Measurements from ENCODE around the gene STK36. TPM values are rescaled to one million over a fixed set of nuclear protein-coding genes. Genes with fewer than 3 reads are reported as not detected.

The STK36 gene
- polyA plus RNA-seq, 2 of the 4 experiments (the other 2 are of a cell fraction): 20.6 to 29.9 TPM

GRCh38 chr2:218662827-218663226 lies 9.1 kb upstream of the STK36 start:
- Histone ChIP-seq H3K4me3 (no peak overlapping the region), H3K4me2 (no peak overlapping the region), H3K9me3 (no peaks in the 10 kb centered on the region), H3K27ac (no peak overlapping the region), H3K4me1 (peaks cover 12% of the 10 kb centered on the region; the same call in 2 of the 3 replicates)
- FAIRE-seq: no peak
- POLR2A ChIA-PET: no interaction called here
- no peak for DNase-seq (ENCODE audit: low read depth in 1 of 2, low spot score in 1 of 2)
- 86% methylated on average over 10 of the region's 10 CpGs for WGBS (ENCODE audit: missing lambda C conversion rate)
- CTCF ChIA-PET: interaction anchor here (1.1 to 2.4 kb wide), 2 partner anchors 25 to 185 kb away, joined by 3 to 9 read pairs; no protein-coding TSS in a partner anchor
- no peak for ATAC-seq
- no peak for TF ChIP-seq NR3C1 (IDR thresholded peaks at IDR 0.05)
- TF ChIP-seq, protein P1, sequence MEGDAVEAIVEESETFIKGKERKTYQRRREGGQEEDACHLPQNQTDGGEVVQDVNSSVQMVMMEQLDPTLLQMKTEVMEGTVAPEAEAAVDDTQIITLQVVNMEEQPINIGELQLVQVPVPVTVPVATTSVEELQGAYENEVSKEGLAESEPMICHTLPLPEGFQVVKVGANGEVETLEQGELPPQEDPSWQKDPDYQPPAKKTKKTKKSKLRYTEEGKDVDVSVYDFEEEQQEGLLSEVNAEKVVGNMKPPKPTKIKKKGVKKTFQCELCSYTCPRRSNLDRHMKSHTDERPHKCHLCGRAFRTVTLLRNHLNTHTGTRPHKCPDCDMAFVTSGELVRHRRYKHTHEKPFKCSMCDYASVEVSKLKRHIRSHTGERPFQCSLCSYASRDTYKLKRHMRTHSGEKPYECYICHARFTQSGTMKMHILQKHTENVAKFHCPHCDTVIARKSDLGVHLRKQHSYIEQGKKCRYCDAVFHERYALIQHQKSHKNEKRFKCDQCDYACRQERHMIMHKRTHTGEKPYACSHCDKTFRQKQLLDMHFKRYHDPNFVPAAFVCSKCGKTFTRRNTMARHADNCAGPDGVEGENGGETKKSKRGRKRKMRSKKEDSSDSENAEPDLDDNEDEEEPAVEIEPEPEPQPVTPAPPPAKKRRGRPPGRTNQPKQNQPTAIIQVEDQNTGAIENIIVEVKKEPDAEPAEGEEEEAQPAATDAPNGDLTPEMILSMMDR (IDR thresholded peaks at IDR 0.05): no peak
- no peak for TF ChIP-seq ESRRA (IDR thresholded peaks at IDR 0.05; ENCODE audit: borderline replicate concordance, low read length)
- TF ChIP-seq CBX2 (IDR thresholded peaks at IDR 0.05; ENCODE audit: borderline replicate concordance, low read depth): no peak
- TF ChIP-seq HOXB5 (CRISPR knock-in tag; IDR thresholded peaks at IDR 0.05): no peak
- TF ChIP-seq HDAC2 (IDR thresholded peaks at IDR 0.05): no peak
- TF ChIP-seq MYC (IDR thresholded peaks at IDR 0.05; ENCODE audit: borderline replicate concordance, low read length): no peak
- TF ChIP-seq HEYL (CRISPR knock-in tag; IDR thresholded peaks at IDR 0.05): no peak
- no peak for TF ChIP-seq SMC3 (IDR thresholded peaks at IDR 0.05)
- no peak for TF ChIP-seq CBX8 (IDR thresholded peaks at IDR 0.05)
- no peak for TF ChIP-seq RCOR1 (IDR thresholded peaks at IDR 0.05; ENCODE audit: low read depth, low read length)
- no peak for TF ChIP-seq SREBF2 (IDR thresholded peaks at IDR 0.05)
- TF ChIP-seq FOSL2 (IDR thresholded peaks at IDR 0.05): no peak
- TF ChIP-seq FOSL2 (CRISPR knock-in tag; IDR thresholded peaks at IDR 0.05): no peak
- TF ChIP-seq, protein P2, sequence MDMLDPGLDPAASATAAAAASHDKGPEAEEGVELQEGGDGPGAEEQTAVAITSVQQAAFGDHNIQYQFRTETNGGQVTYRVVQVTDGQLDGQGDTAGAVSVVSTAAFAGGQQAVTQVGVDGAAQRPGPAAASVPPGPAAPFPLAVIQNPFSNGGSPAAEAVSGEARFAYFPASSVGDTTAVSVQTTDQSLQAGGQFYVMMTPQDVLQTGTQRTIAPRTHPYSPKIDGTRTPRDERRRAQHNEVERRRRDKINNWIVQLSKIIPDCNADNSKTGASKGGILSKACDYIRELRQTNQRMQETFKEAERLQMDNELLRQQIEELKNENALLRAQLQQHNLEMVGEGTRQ (IDR thresholded peaks at IDR 0.05): no peak
- no peak for TF ChIP-seq TFCP2L1 (CRISPR knock-in tag; IDR thresholded peaks at IDR 0.05)
- TF ChIP-seq MAZ (IDR thresholded peaks at IDR 0.05; ENCODE audit: borderline replicate concordance, low read depth, low read length): no peak
- TF ChIP-seq, protein P3, sequence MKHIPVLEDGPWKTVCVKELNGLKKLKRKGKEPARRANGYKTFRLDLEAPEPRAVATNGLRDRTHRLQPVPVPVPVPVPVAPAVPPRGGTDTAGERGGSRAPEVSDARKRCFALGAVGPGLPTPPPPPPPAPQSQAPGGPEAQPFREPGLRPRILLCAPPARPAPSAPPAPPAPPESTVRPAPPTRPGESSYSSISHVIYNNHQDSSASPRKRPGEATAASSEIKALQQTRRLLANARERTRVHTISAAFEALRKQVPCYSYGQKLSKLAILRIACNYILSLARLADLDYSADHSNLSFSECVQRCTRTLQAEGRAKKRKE (CRISPR knock-in tag; IDR thresholded peaks at IDR 0.05; ENCODE audit: low read depth): no peak
- TF ChIP-seq CHD4 (IDR thresholded peaks at IDR 0.05; ENCODE audit: borderline replicate concordance): no peak
- TF ChIP-seq KDM5A (IDR thresholded peaks at IDR 0.05): no peak
- no peak for TF ChIP-seq E2F6 (IDR thresholded peaks at IDR 0.05; ENCODE audit: borderline replicate concordance, low read depth)

DNA sequence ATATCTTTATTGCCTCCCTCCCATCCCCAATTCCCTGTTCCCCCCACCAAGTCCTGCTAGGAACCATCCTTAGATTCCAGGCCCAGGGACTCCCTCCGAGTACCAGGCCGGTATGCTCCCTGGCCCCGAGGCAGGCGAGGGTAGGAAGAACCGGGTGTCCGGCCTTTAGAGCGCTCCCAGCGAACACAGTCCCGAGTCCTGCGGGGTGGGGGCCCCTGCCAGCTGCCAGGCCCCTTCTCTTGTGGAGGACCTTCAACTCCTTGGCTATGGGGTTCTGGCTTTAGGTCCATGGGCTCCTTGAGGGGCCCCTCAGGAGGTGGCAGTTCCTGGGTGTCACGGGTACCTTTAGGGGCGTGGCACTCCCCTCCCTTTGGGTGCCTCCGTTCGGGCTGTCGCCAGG lies 8.0 kb upstream of the STK36 start:
- POLR2A ChIA-PET: interaction anchor here (0.7 kb wide), 1 partner anchor 8 kb away, joined by 3 read pairs; the partner anchor contains the start of genes RNF25 and STK36

More for the DNA sequence above, 8.0 kb upstream of the STK36 start:
- FAIRE-seq: no peak
- no peaks in the 10 kb centered on the region for H3K9me3 ChIP-seq
- no peak overlapping the region for H3K27ac ChIP-seq
- ATAC-seq: no peak
- H3K4me3 ChIP-seq: no peak overlapping the region
- CTCF ChIA-PET: interaction anchor here (1.0 to 2.4 kb wide), 3 partner anchors 24 to 184 kb away, joined by 3 to 9 read pairs (median 3); no protein-coding TSS in a partner anchor
- no peak for DNase-seq (ENCODE audit: low read depth in 1 of 2, low spot score in 1 of 2)
- 98% methylated on average over 13 of the region's 15 CpGs for WGBS (ENCODE audit: missing lambda C conversion rate)
- TF ChIP-seq NFE2L2 (conservative IDR thresholded peaks at IDR 0.05; ENCODE audit: low read length) (no peak), RFX5 (IDR thresholded peaks at IDR 0.05) (no peak), ZSCAN20 (CRISPR knock-in tag; IDR thresholded peaks at IDR 0.05) (no peak), CBX2 (IDR thresholded peaks at IDR 0.05; ENCODE audit: borderline replicate concordance, low read depth) (no peak), POLR2A (IDR thresholded peaks at IDR 0.05; ENCODE audit: low read length) (no peak), BHLHE40 (IDR thresholded peaks at IDR 0.05; ENCODE audit: low read depth, low read length) (no peak), GATA3 (IDR thresholded peaks at IDR 0.05; ENCODE audit: borderline replicate concordance) (no peak), HOXA7 (CRISPR knock-in tag; IDR thresholded peaks at IDR 0.05) (no peak), NR3C1 (IDR thresholded peaks at IDR 0.05) (no peak)
- TF ChIP-seq, protein P4, sequence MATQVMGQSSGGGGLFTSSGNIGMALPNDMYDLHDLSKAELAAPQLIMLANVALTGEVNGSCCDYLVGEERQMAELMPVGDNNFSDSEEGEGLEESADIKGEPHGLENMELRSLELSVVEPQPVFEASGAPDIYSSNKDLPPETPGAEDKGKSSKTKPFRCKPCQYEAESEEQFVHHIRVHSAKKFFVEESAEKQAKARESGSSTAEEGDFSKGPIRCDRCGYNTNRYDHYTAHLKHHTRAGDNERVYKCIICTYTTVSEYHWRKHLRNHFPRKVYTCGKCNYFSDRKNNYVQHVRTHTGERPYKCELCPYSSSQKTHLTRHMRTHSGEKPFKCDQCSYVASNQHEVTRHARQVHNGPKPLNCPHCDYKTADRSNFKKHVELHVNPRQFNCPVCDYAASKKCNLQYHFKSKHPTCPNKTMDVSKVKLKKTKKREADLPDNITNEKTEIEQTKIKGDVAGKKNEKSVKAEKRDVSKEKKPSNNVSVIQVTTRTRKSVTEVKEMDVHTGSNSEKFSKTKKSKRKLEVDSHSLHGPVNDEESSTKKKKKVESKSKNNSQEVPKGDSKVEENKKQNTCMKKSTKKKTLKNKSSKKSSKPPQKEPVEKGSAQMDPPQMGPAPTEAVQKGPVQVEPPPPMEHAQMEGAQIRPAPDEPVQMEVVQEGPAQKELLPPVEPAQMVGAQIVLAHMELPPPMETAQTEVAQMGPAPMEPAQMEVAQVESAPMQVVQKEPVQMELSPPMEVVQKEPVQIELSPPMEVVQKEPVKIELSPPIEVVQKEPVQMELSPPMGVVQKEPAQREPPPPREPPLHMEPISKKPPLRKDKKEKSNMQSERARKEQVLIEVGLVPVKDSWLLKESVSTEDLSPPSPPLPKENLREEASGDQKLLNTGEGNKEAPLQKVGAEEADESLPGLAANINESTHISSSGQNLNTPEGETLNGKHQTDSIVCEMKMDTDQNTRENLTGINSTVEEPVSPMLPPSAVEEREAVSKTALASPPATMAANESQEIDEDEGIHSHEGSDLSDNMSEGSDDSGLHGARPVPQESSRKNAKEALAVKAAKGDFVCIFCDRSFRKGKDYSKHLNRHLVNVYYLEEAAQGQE (IDR thresholded peaks at IDR 0.05): no peak
- TF ChIP-seq, protein P3 (CRISPR knock-in tag; IDR thresholded peaks at IDR 0.05; ENCODE audit: low read depth): no peak
- TF ChIP-seq, protein P5, sequence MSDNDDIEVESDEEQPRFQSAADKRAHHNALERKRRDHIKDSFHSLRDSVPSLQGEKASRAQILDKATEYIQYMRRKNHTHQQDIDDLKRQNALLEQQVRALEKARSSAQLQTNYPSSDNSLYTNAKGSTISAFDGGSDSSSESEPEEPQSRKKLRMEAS (IDR thresholded peaks at IDR 0.05): no peak
- H3K4me2 ChIP-seq: no peak overlapping the region
- H3K4me1 ChIP-seq: peaks cover 7% of the 10 kb centered on the region; the same call in 2 of the 3 replicates
